ENCODE results near the gene FGF11. TPM values are rescaled to one million over a fixed set of nuclear protein-coding genes. Genes with fewer than 3 reads are reported as not detected.

FGF11 gene
- polyA plus RNA-seq, 3 donors: 2.2 TPM; not detected in 2

DNA sequence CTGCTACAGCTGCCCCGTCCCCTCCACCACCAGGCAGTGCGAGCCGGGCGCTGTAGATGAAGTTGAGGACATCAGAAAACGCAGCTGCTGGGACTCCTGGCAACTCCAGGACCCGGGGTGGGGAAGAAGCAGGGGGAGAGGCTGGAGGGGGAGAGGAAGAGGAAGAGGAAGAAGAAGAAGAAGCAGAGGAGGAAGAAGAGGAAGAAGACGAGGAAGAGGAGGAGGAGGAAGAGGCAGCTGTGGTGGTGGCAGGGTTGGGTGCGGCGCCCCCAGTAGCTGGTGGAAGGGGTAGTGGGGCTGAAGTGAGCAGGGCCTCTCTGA is 27.0 kb downstream of the FGF11 start:
- Mint-ChIP-seq H3K4me3 (peak overlapping the region; percentile 41 to 82), H3K4me1 (peaks cover 21% of the 10 kb centered on the region), H3K27me3 (ENCODE audit: low read depth in 3 of 3) (no peaks in the 10 kb centered on the region), H3K27ac (peak overlapping the region; percentile 88 to 97 (median 94)), H3K36me3 (peaks cover 20 to 38% of the 10 kb centered on the region in 2 donors), H3K9me3 (no peaks in the 10 kb centered on the region)
- peak overlapping the region in 1 of 3 experiments; percentile 46 for H3K4me3 ChIP-seq (replicated peaks in 1 of 3; ENCODE audit: low read depth in 2 of 3, low read length in 3 of 3)
- H3K27me3 ChIP-seq (ENCODE audit: control insufficient read depth in 2 of 2, insufficient read depth in 2 of 2, low read length in 2 of 2): no peaks in the 10 kb centered on the region
- peak overlapping the region; percentile 80 to 85 for H3K27ac ChIP-seq (ENCODE audit: low read depth in 1 of 2, low read length in 2 of 2)
- H3K9me3 ChIP-seq (replicated peaks in 1 of 2; ENCODE audit: control insufficient read depth in 1 of 2, insufficient read depth in 1 of 2, low read length in 2 of 2): no peaks in the 10 kb centered on the region
- TF ChIP-seq CTCF (IDR thresholded peaks at IDR 0.05): no peak
- intact Hi-C loops (cut with micrococcal nuclease): loop anchor here in 1 of 2 donors (1.0 kb wide), 1 partner anchor 11 kb away; no protein-coding TSS in a partner anchor
- DNase-seq: peak in 2 of 3 donors; percentile 37 to 52
- peaks cover 22% of the 10 kb centered on the region for H3K79me2 ChIP-seq (ENCODE audit: insufficient read depth, low read length)
- H4K20me1 ChIP-seq (ENCODE audit: insufficient read depth, low read length): no peaks in the 10 kb centered on the region
- H3K36me3 ChIP-seq (replicated peaks in 1 of 2; ENCODE audit: control insufficient read depth in 1 of 2, insufficient read depth in 2 of 2, low read length in 2 of 2): peaks cover 22 to 33% of the 10 kb centered on the region in 2 donors
- H3K4me1 ChIP-seq (ENCODE audit: control insufficient read depth in 1 of 2, insufficient read depth in 2 of 2, low read length in 2 of 2): peaks cover 21 to 24% of the 10 kb centered on the region in 2 donors
- WGBS (ENCODE audit: insufficient coverage): 41% methylated on average over 5 of the region's 9 CpGs
- H2AFZ ChIP-seq (ENCODE audit: insufficient read depth, low read depth, low read length, poor library complexity, severe bottlenecking): peak overlapping the region; percentile 62
- peak overlapping the region; percentile 45 for H3K9ac ChIP-seq (ENCODE audit: insufficient read depth, low read length, poor library complexity, severe bottlenecking)
- H3K4me2 ChIP-seq (replicated peaks; ENCODE audit: extremely low read depth, low read length, poor library complexity, severe bottlenecking): peak overlapping the region; percentile 63

GRCh38 chr17:7466639-7467341 is 27.5 kb downstream of the FGF11 start:
- Mint-ChIP-seq H3K27ac (peak overlapping the region; percentile 88 to 97 (median 94)), H3K4me1 (peaks cover 22% of the 10 kb centered on the region), H3K9me3 (no peaks in the 10 kb centered on the region), H3K4me3 (peak overlapping the region; percentile 41 to 82), H3K27me3 (ENCODE audit: low read depth in 3 of 3) (no peaks in the 10 kb centered on the region), H3K36me3 (peaks cover 20 to 38% of the 10 kb centered on the region in 2 donors)
- 43% methylated on average over 14 of the region's 16 CpGs for WGBS (ENCODE audit: insufficient coverage)
- H3K4me3 ChIP-seq (replicated peaks in 1 of 3; ENCODE audit: low read depth in 2 of 3, low read length in 3 of 3): peak overlapping the region in 1 of 3 experiments; percentile 46
- H3K27me3 ChIP-seq (ENCODE audit: control insufficient read depth in 2 of 2, insufficient read depth in 2 of 2, low read length in 2 of 2): no peaks in the 10 kb centered on the region
- H3K27ac ChIP-seq (ENCODE audit: low read depth in 1 of 2, low read length in 2 of 2): peak overlapping the region; percentile 80 to 85
- DNase-seq: peak; percentile 81 to 89 (median 87)
- peak overlapping the region; percentile 62 for H2AFZ ChIP-seq (ENCODE audit: insufficient read depth, low read depth, low read length, poor library complexity, severe bottlenecking)
- intact Hi-C loops (cut with micrococcal nuclease): loop anchor here in 1 of 2 donors (1.0 kb wide), 1 partner anchor 11 kb away; no protein-coding TSS in a partner anchor
- H3K4me2 ChIP-seq (replicated peaks; ENCODE audit: extremely low read depth, low read length, poor library complexity, severe bottlenecking): peak overlapping the region; percentile 63
- peaks cover 22 to 33% of the 10 kb centered on the region in 2 donors for H3K36me3 ChIP-seq (replicated peaks in 1 of 2; ENCODE audit: control insufficient read depth in 1 of 2, insufficient read depth in 2 of 2, low read length in 2 of 2)
- H3K79me2 ChIP-seq (ENCODE audit: insufficient read depth, low read length): peaks cover 22% of the 10 kb centered on the region
- H4K20me1 ChIP-seq (ENCODE audit: insufficient read depth, low read length): no peaks in the 10 kb centered on the region
- peak overlapping the region; percentile 45 for H3K9ac ChIP-seq (ENCODE audit: insufficient read depth, low read length, poor library complexity, severe bottlenecking)
- peaks cover 21 to 26% of the 10 kb centered on the region in 2 donors for H3K4me1 ChIP-seq (ENCODE audit: control insufficient read depth in 1 of 2, insufficient read depth in 2 of 2, low read length in 2 of 2)
- TF ChIP-seq CTCF (IDR thresholded peaks at IDR 0.05): no peak
- no peaks in the 10 kb centered on the region for H3K9me3 ChIP-seq (replicated peaks in 1 of 2; ENCODE audit: control insufficient read depth in 1 of 2, insufficient read depth in 1 of 2, low read length in 2 of 2)

Measured in CD14-positive monocyte (primary cell).